ENCODE measurements around the gene TP53.

The TP53 gene

DNA sequence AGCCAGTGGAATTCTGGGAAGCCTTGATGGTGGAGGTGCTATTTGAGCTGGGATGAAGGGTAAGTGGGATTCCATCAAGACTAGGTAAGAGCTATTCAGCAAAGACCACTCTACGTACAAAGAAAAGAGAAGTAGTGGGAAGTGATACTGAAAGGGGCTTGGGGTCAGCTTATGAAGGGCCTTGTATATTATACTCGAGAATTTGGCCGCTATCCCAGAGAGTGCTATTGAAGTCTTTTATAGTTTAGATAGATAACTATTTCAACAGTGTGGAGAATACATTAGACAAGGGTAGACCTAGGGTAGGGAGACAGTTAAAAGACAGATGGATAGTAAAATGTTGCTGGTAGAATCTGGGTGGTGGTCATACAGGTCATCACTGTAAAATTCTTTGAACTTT is 40.6 kb upstream of the TP53 start:
- H3K9me3 ChIP-seq (ENCODE audit: insufficient read depth, low read length), result no peaks in the 10 kb centered on the region
- no peaks in the 10 kb centered on the region for H3K27me3 ChIP-seq (ENCODE audit: low read length)
- H3K79me2 ChIP-seq (ENCODE audit: insufficient read depth, low read length), result no peaks in the 10 kb centered on the region
- H3K9ac ChIP-seq (ENCODE audit: low read length), result no peak overlapping the region
- H3F3A ChIP-seq (ENCODE audit: insufficient read depth), result no peaks in the 10 kb centered on the region
- no peak overlapping the region for H3K4me2 ChIP-seq (ENCODE audit: low read depth, low read length, poor library complexity, severe bottlenecking)
- no peak overlapping the region for H3K4me3 ChIP-seq (ENCODE audit: insufficient read depth, low read length, poor library complexity, severe bottlenecking)
- H4K20me1 ChIP-seq (ENCODE audit: low read depth, low read length), result no peaks in the 10 kb centered on the region
- no peak overlapping the region for H3K27ac ChIP-seq (ENCODE audit: low read depth, low read length)
- no peaks in the 10 kb centered on the region for H3K36me3 ChIP-seq (ENCODE audit: low read length)
- no peaks in the 10 kb centered on the region for H3K9me2 ChIP-seq (replicated peaks; ENCODE audit: insufficient read depth, low read length)
- no peak overlapping the region for H2AFZ ChIP-seq (ENCODE audit: low read depth, low read length, severe bottlenecking)
- TF ChIP-seq, protein P1, sequence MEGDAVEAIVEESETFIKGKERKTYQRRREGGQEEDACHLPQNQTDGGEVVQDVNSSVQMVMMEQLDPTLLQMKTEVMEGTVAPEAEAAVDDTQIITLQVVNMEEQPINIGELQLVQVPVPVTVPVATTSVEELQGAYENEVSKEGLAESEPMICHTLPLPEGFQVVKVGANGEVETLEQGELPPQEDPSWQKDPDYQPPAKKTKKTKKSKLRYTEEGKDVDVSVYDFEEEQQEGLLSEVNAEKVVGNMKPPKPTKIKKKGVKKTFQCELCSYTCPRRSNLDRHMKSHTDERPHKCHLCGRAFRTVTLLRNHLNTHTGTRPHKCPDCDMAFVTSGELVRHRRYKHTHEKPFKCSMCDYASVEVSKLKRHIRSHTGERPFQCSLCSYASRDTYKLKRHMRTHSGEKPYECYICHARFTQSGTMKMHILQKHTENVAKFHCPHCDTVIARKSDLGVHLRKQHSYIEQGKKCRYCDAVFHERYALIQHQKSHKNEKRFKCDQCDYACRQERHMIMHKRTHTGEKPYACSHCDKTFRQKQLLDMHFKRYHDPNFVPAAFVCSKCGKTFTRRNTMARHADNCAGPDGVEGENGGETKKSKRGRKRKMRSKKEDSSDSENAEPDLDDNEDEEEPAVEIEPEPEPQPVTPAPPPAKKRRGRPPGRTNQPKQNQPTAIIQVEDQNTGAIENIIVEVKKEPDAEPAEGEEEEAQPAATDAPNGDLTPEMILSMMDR (IDR thresholded peaks at IDR 0.05; ENCODE audit: insufficient read depth, low read length, poor library complexity, severe bottlenecking), result no peak
- TF ChIP-seq EZH2phosphoT487 (conservative IDR thresholded peaks at IDR 0.05; ENCODE audit: low read length), result no peak

- no peaks in the 10 kb centered on the region for H3K9me2 ChIP-seq (replicated peaks; ENCODE audit: insufficient read depth, low read length)
- no peaks in the 10 kb centered on the region for H3K9me3 ChIP-seq (ENCODE audit: insufficient read depth, low read length)
- no peak overlapping the region for H2AFZ ChIP-seq (ENCODE audit: low read depth, low read length, severe bottlenecking)
- H3K27me3 ChIP-seq (ENCODE audit: low read length), result no peaks in the 10 kb centered on the region
- H3F3A ChIP-seq (ENCODE audit: insufficient read depth), result no peaks in the 10 kb centered on the region
- H3K27ac ChIP-seq (ENCODE audit: low read depth, low read length), result no peak overlapping the region
- H3K79me2 ChIP-seq (ENCODE audit: insufficient read depth, low read length), result no peaks in the 10 kb centered on the region
- H3K4me3 ChIP-seq (ENCODE audit: insufficient read depth, low read length, poor library complexity, severe bottlenecking), result no peak overlapping the region
- no peaks in the 10 kb centered on the region for H3K36me3 ChIP-seq (ENCODE audit: low read length)
- no peaks in the 10 kb centered on the region for H4K20me1 ChIP-seq (ENCODE audit: low read depth, low read length)
- no peak overlapping the region for H3K9ac ChIP-seq (ENCODE audit: low read length)
- H3K4me2 ChIP-seq (ENCODE audit: low read depth, low read length, poor library complexity, severe bottlenecking), result no peak overlapping the region
- TF ChIP-seq, protein P1 (IDR thresholded peaks at IDR 0.05; ENCODE audit: insufficient read depth, low read length, poor library complexity, severe bottlenecking), result no peak
- no peak for TF ChIP-seq EZH2phosphoT487 (conservative IDR thresholded peaks at IDR 0.05; ENCODE audit: low read length)
Observed at GRCh38 chr17:7721612-7722011, 34.3 kb upstream of the TP53 start.

DNA sequence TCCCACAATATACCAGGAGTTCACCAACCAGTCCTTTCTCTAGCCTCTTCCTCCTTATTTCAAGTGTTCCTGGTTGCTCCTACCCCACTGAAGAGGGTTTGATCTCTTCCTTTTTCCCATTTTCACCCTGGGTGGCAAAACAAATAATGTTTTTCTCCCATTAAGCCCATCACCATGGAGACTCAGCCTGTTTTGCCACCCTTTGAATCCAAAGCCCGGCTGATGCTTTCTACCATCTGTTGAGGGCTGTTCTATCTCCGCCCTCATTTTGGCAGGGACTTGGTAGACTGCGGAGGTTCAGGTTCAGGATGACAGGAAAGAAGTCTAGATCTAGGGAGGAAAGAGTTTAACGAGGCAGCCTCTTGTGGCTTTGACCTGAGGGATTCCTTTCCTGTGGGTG is 32.8 kb upstream of the TP53 start:
- Histone ChIP-seq H3K27me3 (ENCODE audit: low read length) (no peaks in the 10 kb centered on the region), H3K9me3 (ENCODE audit: insufficient read depth, low read length) (no peaks in the 10 kb centered on the region), H3K79me2 (ENCODE audit: insufficient read depth, low read length) (no peaks in the 10 kb centered on the region), H3K9ac (ENCODE audit: low read length) (no peak overlapping the region), H3K4me2 (ENCODE audit: low read depth, low read length, poor library complexity, severe bottlenecking) (no peak overlapping the region), H3K4me3 (ENCODE audit: insufficient read depth, low read length, poor library complexity, severe bottlenecking) (no peak overlapping the region), H3K36me3 (ENCODE audit: low read length) (no peaks in the 10 kb centered on the region), H3K9me2 (replicated peaks; ENCODE audit: insufficient read depth, low read length) (no peaks in the 10 kb centered on the region), H3K27ac (ENCODE audit: low read depth, low read length) (no peak overlapping the region), H3F3A (ENCODE audit: insufficient read depth) (no peaks in the 10 kb centered on the region), H4K20me1 (ENCODE audit: low read depth, low read length) (no peaks in the 10 kb centered on the region), H2AFZ (ENCODE audit: low read depth, low read length, severe bottlenecking) (no peak overlapping the region)
- no peak for TF ChIP-seq EZH2phosphoT487 (conservative IDR thresholded peaks at IDR 0.05; ENCODE audit: low read length)
- TF ChIP-seq, protein P1 (IDR thresholded peaks at IDR 0.05; ENCODE audit: insufficient read depth, low read length, poor library complexity, severe bottlenecking), result no peak
